ENCODE measurements around the gene GPX8. TPM values are rescaled to one million over a fixed set of nuclear protein-coding genes. Genes with fewer than 3 reads are reported as not detected.
A peak's percentile ranks its signal among the peaks of the same experiment; 100 is the strongest.

The GPX8 gene
- total RNA-seq, 1 donor from 2014 or later, result 86.4 TPM

DNA sequence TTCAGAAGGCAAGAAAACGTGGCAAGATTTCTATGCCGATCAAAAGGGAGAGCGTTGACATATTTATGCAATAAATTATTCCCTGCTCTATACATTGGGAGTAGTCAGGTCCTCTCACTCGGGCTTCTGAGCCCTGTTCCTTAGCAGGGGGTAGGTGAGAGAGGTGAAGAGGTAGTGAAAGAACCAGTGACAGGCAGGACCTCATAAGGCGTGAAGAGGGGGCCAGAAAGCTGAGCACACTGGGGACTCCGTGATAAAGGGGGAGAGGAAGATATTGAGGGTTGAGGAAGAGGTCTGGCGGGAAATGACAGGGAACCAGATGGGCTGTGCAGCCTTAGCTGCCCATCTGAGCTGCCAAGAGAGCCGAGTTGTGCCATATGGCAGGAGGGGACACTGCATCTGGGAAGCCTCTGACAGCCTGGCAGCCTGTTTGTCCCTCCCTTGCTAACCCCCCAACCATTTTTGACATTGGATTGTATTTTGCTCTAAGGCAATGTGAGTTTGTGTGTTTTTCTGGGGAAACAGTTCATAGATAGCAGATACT, 13.8 kb downstream of the GPX8 start:
- TF ChIP-seq, protein P1, sequence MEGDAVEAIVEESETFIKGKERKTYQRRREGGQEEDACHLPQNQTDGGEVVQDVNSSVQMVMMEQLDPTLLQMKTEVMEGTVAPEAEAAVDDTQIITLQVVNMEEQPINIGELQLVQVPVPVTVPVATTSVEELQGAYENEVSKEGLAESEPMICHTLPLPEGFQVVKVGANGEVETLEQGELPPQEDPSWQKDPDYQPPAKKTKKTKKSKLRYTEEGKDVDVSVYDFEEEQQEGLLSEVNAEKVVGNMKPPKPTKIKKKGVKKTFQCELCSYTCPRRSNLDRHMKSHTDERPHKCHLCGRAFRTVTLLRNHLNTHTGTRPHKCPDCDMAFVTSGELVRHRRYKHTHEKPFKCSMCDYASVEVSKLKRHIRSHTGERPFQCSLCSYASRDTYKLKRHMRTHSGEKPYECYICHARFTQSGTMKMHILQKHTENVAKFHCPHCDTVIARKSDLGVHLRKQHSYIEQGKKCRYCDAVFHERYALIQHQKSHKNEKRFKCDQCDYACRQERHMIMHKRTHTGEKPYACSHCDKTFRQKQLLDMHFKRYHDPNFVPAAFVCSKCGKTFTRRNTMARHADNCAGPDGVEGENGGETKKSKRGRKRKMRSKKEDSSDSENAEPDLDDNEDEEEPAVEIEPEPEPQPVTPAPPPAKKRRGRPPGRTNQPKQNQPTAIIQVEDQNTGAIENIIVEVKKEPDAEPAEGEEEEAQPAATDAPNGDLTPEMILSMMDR (IDR thresholded peaks at IDR 0.05; ENCODE audit: unreplicated experiment), result no peak
- DNase-seq (ENCODE audit: low spot score in 2 of 2, unreplicated experiment in 2 of 2), result no peak
- Mint-ChIP-seq H3K9me3 (no peaks in the 10 kb centered on the region), H3K4me3 (peak overlapping the region; percentile 69), H3K4me1 (peaks cover 24% of the 10 kb centered on the region), H3K27me3 (ENCODE audit: low read depth) (peaks cover 74% of the 10 kb centered on the region), H3K36me3 (no peaks in the 10 kb centered on the region), H3K27ac (no peak overlapping the region)

DNA sequence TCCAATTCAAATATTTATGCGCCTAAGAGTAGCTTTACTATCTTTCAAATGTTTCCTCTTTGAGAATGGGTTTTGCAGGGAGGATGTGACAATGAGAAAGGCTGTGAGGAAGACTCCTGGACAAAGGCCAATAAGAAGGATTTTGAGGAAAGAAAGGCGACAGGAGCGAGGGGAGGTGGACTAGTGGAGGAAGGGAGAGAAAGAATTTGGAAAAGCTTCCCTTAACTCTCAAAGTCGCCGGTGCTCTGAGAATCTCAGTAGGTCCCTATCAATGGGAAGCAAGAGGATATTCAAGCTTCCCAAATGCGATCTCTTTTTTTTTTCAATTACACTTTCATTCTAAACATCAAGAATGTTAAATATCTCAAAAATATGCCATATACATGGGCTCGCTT, 15.8 kb downstream of the GPX8 start:
- peaks cover 24% of the 10 kb centered on the region for H3K4me1 Mint-ChIP-seq
- DNase-seq (ENCODE audit: low spot score in 2 of 2, unreplicated experiment in 2 of 2), result no peak

DNA sequence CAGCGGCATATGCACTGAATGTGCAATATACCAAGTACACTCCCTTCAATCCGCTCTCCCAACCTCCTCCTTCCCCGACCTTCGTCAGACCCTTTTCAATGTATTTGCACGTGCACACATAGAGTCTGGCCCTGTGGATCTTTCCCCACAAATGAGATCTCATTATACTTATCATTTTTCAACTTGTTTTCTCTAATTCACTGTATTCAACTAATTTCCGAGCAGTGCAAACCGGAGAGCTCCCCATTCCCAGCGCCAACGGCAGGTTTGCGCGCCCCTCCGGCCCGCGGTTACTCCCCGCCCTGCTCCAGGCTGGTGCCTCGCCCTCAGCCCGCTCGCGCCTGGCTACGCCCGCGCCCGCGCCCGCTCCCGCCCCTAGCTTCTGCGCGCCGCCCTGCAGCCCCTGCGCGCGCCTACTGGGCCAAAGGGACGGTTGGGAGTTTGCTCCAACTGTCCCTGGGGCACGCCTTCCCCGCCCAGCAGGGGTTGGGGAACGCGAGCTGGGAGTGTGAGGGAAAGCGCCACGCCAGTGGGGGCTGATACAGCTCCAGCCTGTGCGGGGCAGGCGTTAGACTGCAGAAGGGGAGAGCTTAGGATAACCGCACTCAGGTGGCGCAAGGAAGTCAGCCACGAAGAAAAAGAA, 16.3 kb downstream of the GPX8 start:
- Mint-ChIP-seq H3K4me3 (peak overlapping the region; percentile 68), H3K27ac (no peak overlapping the region), H3K9me3 (no peaks in the 10 kb centered on the region), H3K36me3 (no peaks in the 10 kb centered on the region), H3K27me3 (ENCODE audit: low read depth) (peaks cover 89% of the 10 kb centered on the region), H3K4me1 (peaks cover 24% of the 10 kb centered on the region)
- peak in 1 of 2 experiments; percentile 62 for DNase-seq (ENCODE audit: low spot score in 2 of 2, unreplicated experiment in 2 of 2)
- TF ChIP-seq, protein P1 (IDR thresholded peaks at IDR 0.05; ENCODE audit: unreplicated experiment), result no peak

More for the DNA sequence above, 15.8 kb downstream of the GPX8 start:
- H3K36me3 Mint-ChIP-seq, result no peaks in the 10 kb centered on the region
- no peak overlapping the region for H3K27ac Mint-ChIP-seq
- peak overlapping the region; percentile 68 for H3K4me3 Mint-ChIP-seq
- peaks cover 86% of the 10 kb centered on the region for H3K27me3 Mint-ChIP-seq (ENCODE audit: low read depth)
- H3K9me3 Mint-ChIP-seq, result no peaks in the 10 kb centered on the region
- TF ChIP-seq, protein P1 (IDR thresholded peaks at IDR 0.05; ENCODE audit: unreplicated experiment), result no peak

DNA sequence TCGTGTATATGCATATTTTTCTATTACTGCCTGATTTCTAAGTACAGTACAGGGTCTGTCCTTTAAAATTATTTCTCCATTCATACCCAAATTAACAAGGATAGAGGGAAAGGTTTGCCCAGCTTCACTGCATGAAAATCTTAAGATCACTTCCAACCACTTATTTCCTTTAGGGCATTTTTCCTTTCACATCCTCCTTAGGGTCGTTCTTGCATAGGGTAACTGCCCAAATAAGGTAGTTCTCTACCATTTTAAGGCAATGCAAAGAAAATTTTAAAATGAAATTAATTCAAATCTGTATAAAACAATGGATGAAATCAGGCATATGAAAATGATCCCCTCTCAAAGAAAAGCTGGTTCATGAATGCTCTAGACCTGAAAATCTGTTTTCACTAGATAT, 17.1 kb downstream of the GPX8 start:
- peak overlapping the region; percentile 68 for H3K4me3 Mint-ChIP-seq
- TF ChIP-seq, protein P1 (IDR thresholded peaks at IDR 0.05; ENCODE audit: unreplicated experiment), result no peak
- peaks cover 23% of the 10 kb centered on the region for H3K4me1 Mint-ChIP-seq
- H3K9me3 Mint-ChIP-seq, result no peaks in the 10 kb centered on the region
- H3K27me3 Mint-ChIP-seq (ENCODE audit: low read depth), result peaks cover 92% of the 10 kb centered on the region
- H3K36me3 Mint-ChIP-seq, result no peaks in the 10 kb centered on the region
- DNase-seq (ENCODE audit: low spot score in 2 of 2, unreplicated experiment in 2 of 2), result no peak
- no peak overlapping the region for H3K27ac Mint-ChIP-seq

DNA sequence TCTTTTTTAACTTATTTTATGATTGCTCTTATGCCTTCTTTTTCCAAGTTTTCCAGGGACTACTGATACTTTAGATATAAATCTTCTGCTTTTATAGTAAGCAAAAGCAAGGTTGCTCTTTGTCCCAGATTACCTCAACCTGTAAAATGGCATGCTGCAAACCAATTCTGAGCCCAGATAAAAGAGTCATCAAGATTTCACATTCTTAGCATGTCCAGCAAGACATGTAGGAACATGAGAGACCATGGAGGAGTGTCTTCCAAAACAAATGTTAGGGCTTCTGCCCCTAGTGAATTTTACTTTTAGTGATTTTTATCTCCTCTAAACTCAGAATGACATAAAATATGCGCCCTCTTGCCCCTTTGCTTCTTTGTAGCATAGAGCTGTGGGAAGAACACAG, 20.0 kb downstream of the GPX8 start:
- no peak overlapping the region for H3K27ac Mint-ChIP-seq
- H3K4me3 Mint-ChIP-seq, result no peak overlapping the region
- TF ChIP-seq, protein P1 (IDR thresholded peaks at IDR 0.05; ENCODE audit: unreplicated experiment), result no peak
- H3K27me3 Mint-ChIP-seq (ENCODE audit: low read depth), result peaks cover 87% of the 10 kb centered on the region
- H3K4me1 Mint-ChIP-seq, result peaks cover 10% of the 10 kb centered on the region
- DNase-seq (ENCODE audit: low spot score in 2 of 2, unreplicated experiment in 2 of 2), result no peak
- no peaks in the 10 kb centered on the region for H3K36me3 Mint-ChIP-seq
- H3K9me3 Mint-ChIP-seq, result peaks cover 3% of the 10 kb centered on the region
